HG03135 (cell line): ENCODE data around the gene SNX11.

Experiments used
- ATAC-seq: cut with Tn5 transposase; IDR thresholded peaks from one replicate; pipeline ENCODE4 v1.9.1; 2021; ENCODE audit warnings: mild to moderate bottlenecking, moderate library complexity; ENCODE audit not compliant: unreplicated experiment

Gene SNX11

DNA sequence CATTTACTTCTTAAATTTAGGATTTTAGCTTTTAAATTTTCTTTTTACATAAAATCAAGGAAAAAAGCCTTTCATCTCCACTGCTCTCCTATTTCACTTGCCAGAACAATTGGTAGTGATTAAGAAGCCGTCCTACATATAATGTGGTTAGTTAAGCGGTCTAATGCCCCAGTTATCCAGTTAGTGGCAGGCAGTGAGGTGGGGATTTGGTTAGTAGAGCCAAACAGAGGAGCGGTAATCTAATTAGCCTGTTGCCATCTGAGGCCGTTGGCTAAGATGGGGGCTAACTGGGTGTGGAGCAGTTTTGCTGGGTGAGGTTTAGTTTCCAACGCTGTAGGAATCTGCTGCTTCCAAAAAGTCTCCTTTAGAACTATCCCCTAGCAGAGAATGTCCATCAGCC lies 22.4 kb downstream of the SNX11 start:
- ATAC-seq, result no peak

DNA sequence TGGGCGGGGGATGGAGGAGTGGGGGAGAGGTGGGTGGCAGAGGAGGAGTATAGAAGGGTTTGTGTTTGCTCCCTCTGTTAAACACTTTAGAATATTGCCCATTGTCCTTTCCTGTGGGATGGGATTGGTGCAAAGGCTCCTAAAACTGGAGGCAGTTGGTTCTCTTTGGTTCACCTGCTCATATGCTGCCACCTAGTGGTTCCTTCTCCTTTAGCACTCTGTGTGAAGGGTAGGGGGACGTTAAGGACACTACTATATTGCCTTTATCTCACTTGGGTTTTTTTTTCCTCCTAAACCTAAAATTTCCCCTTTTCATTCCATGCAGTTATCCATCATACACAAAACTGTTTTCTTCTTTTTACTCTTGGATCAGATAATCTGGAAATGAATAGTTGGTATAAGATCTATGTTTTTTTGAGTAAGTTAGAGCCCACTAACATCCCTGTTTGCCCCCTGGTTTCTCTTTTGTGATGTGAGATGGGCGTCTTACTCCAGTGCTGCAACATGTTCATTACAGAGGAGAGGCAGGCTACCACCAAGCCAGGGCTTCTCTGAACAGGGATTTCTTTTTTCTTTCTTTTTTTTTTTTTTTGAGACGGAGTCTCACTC lies 23.8 kb downstream of the SNX11 start:
- no peak for ATAC-seq

DNA sequence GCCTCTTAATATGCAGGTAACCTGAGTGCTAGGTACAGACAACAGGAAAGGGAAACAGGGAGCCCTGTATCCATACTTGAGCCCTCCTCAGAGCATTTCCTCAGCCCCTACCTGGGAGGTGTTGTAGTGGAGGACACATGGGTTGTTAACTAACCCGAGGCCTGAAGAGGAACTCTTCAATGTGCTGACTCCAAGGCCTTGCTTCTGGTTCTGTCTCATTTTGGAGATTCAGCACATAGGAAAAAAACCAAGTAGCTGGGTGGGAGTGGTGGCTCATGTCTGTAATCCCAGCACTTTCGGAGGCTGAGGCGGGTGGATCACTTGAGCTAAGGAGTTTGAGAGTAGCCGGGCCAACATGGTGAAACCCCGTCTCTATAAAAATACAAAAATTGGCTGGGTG lies 24.8 kb downstream of the SNX11 start:
- ATAC-seq, result no peak

DNA sequence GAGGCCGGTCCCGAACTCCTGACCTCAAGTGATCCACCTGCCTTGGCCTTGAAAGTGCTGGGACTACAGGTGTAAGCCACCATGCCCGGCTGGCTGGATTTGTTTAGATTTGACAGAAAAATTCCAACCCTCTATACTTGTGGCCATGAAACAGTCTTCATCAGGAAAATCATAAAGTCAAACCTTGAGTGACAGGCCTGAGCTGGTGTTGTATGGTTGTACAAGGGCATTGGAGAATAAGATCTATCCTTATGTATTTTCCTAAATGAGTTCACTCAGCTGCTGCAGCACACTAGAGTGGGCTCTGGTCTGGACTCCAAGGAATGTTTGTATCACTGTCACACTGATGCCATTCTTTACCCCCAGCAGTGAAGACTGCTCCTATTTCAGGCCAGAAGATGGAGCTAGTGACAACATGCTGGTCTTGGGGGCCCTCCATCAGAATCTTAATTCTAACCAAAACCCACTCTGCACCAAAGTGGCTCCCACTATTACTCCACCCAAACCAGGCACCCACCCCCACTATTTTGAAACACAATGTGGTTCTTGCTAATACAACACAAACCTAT lies 27.4 kb downstream of the SNX11 start:
- no peak for ATAC-seq

DNA sequence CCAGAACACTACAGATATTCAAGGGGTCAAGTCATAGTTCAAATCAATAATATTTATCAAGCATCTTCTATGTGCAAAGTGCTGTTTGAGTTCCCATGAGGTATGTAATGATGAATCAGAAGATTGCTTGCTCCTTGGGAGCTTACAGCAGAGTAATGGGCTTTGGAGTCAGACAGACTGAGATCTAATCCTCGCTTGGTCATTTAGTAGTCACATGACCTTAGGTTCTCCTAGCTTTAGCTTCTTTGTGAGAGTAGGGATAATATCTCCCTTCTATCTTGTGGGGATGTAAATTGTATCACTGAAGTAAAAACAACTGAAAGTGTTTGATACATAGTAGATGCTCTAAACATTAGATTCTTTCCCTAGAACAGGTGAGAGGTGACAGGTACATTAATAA lies 30.1 kb downstream of the SNX11 start:
- ATAC-seq, result no peak

DNA sequence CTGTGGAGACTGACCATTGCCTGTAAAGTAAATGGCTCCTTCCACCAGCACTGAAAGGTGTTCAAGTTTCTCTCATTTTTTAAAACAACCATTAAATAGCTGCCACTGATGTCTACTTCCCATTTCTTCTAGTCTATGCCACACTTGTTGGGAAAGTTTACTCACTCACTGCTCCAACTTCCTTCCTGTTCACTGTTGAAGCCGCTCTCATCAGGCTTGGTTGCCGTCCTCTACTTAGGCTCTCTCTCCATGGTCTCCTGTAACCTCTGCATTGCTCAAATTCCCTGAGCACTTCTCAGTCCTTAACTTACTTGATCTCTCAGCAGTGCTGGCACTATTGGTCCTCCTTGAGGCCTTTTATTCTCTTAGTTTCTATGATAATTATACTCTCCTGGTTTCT lies 32.4 kb downstream of the SNX11 start:
- ATAC-seq, result no peak

DNA sequence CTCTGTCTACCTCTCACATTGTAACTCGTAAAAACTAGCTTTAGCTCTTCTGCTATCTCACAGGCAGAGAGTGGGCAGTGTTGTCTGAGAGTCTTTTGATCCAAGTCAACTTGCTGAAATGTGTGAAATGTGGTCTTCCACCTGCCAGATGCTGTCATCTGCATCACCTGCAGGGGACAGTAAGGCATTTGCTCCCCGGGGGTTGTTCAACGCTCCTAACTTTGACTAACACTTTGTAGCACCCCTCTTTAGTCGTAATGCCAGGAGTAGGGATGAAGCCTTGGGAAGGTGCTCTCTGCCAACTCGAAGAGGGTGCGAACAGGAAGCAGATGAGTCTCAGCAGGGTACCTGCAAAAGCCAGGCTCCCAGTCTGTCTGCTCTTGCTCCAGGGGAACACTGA lies 36.1 kb downstream of the SNX11 start:
- no peak for ATAC-seq

DNA sequence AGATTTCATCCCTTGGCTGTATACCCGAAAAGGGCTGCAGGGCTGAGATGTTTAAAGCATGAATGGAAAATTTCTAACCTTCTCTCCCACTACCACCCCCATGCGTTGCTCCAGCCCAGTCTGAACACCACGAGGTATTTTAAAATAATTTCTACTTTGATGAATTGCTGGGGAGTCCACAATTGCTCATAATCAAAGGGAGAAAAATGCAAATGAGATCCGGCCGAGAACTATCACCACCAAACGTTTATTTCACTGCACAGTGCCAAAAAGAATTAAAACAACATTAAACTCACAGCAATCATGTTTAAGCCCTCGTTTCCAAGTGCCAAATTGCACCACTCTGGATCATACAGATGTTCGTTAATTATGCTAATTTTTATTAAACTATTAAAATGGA lies 36.7 kb downstream of the SNX11 start:
- ATAC-seq, result no peak

DNA sequence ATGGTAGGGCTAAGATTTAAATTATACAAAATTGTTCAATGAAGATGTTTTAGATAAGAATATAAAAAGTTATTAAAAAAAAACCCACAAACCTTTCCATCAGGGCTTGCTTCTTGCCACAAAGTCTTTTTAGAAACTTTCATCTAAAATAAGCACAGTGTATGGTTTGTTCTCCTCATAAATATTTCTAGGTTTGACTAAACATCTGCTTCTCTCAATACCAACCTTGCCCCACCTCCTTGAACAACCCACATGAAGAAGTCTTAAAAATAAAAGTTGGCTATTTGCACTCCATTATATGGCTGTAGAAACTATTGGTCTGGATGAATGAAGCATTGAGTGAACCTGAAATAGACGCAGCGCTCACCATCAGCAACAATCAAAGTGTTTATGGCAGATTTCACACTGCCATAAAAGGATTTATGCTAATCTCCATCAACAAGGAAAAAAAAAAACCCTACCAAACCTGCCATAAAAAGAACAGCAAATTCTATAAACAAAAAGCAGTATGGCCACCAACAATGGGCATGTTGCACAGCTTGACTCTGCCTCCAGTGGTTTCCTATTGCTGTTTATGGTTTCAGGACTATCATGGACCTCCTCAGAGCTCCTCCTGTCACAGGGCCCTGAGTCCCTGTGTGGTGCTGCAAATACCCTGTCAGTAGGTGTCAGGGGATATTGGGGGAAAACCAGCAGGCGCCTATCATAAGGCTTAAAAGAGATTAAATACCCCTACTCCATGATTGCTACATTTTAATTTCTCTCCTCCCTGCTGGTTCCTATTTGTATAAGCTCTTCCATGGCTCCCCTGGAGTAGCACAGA lies 37.6 kb downstream of the SNX11 start:
- ATAC-seq, result no peak

DNA sequence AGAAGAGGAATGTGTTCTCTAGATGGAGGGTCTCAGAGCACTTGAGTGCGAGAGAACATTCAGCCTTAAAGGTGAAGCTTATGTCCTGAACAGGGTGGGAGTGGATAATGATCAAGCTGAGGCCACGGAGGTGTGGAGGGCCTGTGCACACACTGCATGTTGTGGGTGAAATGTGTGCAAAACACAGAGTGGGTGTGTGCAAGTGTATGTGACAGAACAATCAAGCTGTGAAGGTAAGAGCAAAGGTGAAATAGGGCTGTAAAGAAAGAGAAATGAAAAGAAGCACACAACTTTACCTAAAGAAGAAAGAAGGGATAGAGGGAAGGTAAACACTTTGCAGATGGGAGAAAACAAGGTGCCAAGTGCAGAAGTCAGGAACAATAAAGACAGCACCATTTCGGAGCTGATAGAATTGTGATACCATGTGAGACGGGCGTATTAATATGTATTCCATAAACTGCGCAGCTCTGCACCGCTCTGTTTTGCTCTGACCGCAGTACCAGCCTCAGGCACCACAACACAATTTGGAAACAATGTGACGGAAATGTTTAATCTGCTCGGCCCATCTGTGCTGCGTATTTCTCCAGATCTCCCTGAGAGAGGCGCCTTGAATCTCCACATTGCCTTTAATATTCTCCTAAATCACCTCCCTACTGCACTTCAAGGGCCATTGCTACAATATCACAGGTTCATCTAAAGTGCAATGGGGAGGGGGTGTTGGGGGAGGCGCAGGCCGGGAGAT lies 40.6 kb downstream of the SNX11 start:
- no peak for ATAC-seq

DNA sequence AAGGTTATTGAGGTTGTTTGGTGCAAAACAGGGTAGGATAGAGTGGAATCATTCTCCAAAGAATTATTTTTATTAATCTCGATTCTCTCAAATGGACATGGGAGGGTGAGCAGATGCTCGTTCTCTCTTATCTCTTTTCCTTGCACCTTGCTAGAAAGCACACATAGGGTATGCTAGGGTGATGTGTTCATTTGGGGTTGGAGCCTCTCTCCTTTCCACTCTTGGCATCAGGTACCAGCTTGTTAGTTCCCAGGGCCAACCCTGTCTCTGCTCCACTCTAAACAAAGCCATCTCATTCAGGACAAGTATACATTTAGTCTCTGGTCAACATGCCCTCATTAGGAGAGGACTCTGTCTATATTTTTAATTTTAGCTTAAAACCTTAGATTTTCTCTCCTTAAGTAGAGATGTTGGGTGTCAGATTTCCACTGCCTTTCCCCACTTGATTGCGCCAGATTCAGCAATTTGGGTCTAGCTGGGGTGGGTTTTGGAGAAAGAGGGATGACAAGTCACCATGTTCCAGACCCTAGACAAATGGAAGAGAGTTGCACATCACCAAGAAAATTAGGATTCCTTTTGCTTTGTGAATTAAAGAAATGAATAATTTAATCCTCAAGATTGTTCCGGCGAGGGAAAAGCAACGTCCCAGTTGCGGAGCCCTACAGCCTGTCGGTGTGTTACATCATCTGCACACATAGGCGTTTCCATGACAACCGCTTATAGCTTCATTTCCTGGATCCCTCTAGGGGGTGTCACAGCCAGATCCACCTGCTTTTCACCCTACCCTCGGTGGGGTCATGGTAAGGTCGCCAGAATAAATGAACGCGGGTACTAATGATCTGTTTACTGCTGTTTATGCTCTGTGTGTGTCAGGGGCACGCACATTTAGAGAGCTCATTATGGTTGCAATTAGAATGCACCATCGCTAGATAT lies 41.6 kb downstream of the SNX11 start:
- no peak for ATAC-seq

DNA sequence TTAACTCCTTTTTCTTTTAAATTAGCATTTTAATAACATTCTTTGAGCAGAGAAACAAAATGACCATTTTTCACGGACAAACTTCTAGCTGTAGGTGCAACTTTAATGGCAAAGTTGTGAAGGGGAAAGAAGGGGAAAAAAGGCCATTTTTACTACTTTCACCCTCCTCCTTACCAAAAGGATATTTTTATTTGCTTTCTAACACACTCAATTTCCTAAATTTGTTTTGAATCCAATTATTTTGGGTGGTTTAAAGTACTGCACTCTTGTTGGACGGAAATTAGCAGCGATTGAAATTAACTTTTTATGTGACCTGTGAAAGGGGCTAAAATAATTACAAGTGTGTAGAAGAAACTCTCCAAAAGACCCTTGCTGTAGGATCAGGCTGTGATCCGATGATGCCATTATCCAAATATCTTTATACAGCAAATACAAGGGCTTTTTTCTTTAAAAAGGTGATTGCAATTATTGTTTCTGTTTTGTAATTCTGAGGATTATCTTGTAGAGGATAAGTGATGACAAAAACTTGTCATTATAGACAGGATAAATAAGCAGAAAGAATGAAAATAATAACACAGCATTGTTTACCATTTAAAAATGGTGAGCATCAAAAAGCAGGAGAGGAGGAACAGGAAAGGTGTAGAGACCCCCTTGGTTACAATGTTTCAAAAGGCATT lies 42.4 kb downstream of the SNX11 start:
- no peak for ATAC-seq

DNA sequence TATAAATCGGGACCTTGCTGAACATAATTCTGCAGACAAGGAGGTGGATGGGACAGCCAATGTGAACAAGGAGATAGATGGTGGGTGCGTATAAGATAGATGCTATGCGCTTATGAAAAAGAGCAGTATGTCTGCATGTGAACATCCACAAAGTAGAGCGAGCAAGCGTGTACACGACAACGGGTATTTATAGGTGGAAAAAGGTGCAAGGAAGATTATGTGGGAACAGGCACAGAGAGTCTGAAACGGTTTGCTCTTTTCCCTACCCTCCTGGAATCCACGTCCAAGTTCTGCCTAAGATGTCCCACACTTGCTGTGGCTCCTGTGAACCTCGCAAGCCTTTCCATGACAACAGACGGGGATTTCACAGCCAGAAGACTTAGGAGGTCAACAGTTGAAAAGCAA lies 43.0 kb downstream of the SNX11 start:
- no peak for ATAC-seq

DNA sequence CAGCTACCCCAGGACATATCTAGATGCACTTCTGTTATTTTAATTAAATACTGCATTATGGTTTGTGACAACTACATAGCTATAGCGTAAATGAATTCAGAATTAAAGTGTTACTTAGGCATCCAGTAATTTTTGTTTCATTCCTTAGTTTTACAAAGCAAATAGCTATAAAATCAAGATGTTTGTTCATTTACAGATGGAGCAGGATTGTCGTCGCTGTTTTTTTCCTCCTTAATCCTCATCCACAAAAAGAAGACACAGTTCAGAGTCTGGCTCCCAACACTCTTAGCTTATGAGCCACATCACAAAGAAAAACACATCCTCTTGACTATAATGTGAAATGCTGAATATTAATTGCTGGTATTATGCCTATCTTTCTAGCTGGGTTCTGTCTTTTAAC lies 43.7 kb downstream of the SNX11 start:
- ATAC-seq, result no peak

DNA sequence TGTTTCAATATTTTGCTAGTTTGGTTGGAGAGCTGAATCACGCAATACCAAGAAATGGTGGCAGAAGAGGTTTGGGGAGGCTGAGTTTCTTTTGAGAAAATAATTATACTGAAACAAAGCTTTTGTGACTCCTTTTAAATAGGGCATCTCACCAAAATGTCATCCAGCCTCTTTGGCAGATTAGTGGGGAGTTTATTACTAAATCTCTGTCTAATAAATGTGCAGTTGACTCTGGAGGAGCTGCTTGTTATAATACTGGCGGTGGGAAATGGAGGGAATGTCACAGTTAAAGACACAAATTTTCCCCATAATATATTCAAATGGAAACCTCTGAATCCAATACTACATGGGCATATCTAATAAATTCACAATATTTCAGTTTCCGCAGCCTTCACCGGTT lies 44.7 kb downstream of the SNX11 start:
- ATAC-seq, result no peak

DNA sequence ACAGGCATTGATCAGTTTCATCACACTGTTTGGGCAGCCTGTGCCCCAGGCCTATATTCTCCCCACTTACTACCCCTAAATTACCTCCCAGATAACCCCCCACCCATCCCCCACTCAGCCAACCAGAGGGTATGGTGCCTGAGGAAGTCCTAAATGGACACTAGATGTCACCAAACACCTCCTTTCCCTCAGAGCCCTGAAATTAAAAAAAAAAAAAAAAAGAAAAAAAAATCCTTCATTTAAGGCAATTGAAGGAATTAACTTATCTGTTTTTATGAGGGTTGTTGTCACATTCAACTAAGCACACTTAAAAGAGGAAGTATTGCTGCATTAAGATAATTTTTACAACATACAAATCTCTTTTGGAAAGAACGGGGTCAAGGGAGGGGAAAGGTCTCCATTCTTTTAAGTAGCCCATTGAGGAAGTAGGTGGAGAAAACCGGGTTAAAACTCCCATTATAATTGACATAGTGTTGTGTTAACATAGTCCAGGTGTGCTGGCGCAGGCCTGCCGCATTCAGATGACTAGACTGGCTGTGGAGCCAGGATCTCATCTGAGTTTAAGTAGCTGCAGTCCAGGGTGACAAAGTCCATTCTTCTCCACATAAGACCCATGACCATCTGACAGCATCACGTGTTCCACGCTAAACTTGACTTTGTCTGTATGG lies 46.3 kb downstream of the SNX11 start:
- ATAC-seq, result no peak

DNA sequence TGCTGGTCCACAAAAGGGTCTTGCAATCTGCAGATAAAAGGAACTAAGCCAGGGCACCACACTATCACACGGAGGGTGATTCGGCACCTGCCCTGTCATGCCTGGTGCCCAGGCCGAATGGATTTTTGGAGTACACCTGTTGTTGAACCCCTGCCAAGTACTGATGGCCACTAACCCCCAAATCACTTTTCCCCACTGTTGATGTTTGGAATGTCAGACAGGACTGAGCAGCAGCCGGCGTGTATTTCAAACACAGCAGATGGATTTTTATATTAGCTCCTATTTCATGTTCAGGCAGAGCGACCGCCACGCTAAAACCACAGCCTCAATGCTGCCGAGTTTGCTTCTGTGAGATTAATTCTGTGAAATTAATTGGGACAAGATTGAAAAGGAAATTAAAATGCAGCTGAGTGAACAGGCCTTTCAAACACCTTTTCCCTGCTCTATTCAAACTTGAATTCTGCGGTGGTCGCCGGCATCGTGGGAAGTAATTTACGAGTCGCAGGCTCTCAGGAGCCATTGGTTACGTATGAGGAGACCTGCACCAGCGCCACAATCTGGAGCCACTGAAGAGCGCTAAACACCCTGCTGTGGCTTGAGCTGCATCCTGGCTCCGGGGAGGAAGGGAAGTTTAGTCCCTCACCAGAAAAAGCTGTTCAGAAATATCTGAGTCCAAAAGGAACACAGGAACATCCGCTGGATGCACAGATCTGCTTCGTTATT lies 48.5 kb downstream of the SNX11 start:
- no peak for ATAC-seq

DNA sequence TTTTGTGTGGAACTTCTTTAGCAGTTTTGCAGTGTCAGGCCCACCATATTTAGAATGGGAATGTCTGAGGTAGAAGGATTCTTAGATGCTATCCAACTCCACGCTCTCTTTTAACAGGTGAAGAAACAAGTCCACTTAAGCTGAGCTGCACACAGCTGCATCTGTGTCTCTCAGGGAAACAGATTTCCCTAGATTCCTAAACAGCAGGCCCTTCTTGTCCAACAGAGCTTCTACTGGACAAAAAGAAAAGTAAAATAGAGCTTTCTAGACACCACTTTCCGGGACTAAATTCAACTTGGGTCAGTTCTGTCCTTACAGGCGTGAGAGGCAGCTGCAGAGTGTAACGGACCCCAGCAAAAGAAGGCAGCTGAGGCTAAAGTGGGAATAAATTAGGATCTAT lies 51.7 kb downstream of the SNX11 start:
- ATAC-seq, result no peak
